Duodenal mucosa (tissue), 2 donors: ENCODE measurements around the gene PHRF1.

ENCODE experiments used
- H3K27ac ChIP-seq: one replicate; pipeline ENCODE4 v1.7.0; 2013; ENCODE audit warnings: low read depth, low read length
- H3K27me3 ChIP-seq, 2 donors: one replicate each; pipeline ENCODE4 v1.7.0; 2013; ENCODE audit warnings: low read length in 2 of 2, control low read depth in 1 of 2; ENCODE audit not compliant: insufficient read depth in 2 of 2, control insufficient read depth in 1 of 2
- H3K36me3 ChIP-seq, 2 donors: one replicate each; pipeline ENCODE4 v1.7.0; 2013; ENCODE audit warnings: low read length in 2 of 2, control low read depth in 1 of 2; ENCODE audit not compliant: insufficient read depth in 2 of 2, control insufficient read depth in 1 of 2
- H3K4me1 ChIP-seq, 2 donors: one replicate each; pipeline ENCODE4 v1.7.0; 2013; ENCODE audit warnings: low read length in 2 of 2, control low read depth in 1 of 2; ENCODE audit not compliant: insufficient read depth in 2 of 2, control insufficient read depth in 1 of 2
- H3K4me3 ChIP-seq, 2 donors: one replicate each; pipeline ENCODE4 v1.7.0; 2013; ENCODE audit warnings: low read length in 2 of 2, low read depth in 1 of 2
- H3K9ac ChIP-seq, 2 donors: one replicate each; pipeline ENCODE4 v1.7.0; 2013; ENCODE audit warnings: low read length in 2 of 2, low read depth in 1 of 2
- H3K9me3 ChIP-seq, 2 donors: one replicate each; pipeline ENCODE4 v1.7.0; 2013; ENCODE audit warnings: low read length in 2 of 2, control low read depth in 1 of 2; ENCODE audit not compliant: control insufficient read depth in 1 of 2

PHRF1 gene

GRCh38 chr11:597166-597725 lies 21.0 kb downstream of the PHRF1 start:
- no peaks in the 10 kb centered on the region for H3K9me3 ChIP-seq
- H3K4me3 ChIP-seq, result no peak overlapping the region
- H3K27ac ChIP-seq, result no peak overlapping the region
- no peaks in the 10 kb centered on the region for H3K4me1 ChIP-seq
- H3K36me3 ChIP-seq, result peaks cover 48 to 85% of the 10 kb centered on the region in 2 donors
- no peak overlapping the region for H3K9ac ChIP-seq
- no peaks in the 10 kb centered on the region for H3K27me3 ChIP-seq

DNA sequence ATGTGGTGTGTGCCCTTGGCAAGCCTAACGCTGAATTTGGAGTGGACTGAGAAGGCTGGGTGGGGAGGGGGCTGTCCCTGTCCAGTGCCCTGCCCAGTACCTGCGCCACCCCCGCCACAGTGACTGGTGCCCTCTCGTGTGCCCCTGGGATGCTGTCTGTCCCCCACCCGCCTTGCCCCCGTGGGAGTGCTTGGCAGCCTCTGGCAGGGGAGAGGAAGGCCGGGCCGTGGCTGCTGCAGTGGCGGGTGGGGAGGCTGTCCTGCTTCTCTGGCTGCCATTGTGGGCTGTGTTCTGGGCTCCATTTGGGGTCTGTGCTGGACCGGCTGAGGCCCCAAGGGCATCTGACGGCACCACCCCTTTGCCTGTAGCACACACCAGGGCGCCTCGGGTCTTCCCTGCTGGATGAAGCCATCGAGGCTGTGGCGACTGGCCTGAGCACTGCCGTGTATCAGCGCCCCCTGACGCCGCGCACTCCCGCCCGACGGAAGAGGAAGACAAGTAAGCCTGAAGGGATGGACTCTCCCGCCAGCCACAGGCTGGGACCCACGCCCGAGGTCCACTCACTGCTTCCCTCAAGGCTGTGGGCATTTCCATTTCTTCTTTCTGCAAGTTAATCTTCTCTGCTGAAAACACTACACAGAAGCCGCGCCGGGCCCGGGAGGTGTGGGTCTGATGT lies 21.9 kb downstream of the PHRF1 start:
- H3K4me1 ChIP-seq, result no peaks in the 10 kb centered on the region
- H3K36me3 ChIP-seq, result peaks cover 41 to 83% of the 10 kb centered on the region in 2 donors
- H3K4me3 ChIP-seq, result no peak overlapping the region
- H3K9ac ChIP-seq, result no peak overlapping the region
- no peak overlapping the region for H3K27ac ChIP-seq
- no peaks in the 10 kb centered on the region for H3K27me3 ChIP-seq
- no peaks in the 10 kb centered on the region for H3K9me3 ChIP-seq

- H3K9ac ChIP-seq, result no peak overlapping the region
- H3K36me3 ChIP-seq, result peaks cover 45 to 83% of the 10 kb centered on the region in 2 donors
- no peak overlapping the region for H3K27ac ChIP-seq
These were observed 25.4 kb downstream of the PHRF1 start for GRCh38 chr11:601573-602245.

DNA sequence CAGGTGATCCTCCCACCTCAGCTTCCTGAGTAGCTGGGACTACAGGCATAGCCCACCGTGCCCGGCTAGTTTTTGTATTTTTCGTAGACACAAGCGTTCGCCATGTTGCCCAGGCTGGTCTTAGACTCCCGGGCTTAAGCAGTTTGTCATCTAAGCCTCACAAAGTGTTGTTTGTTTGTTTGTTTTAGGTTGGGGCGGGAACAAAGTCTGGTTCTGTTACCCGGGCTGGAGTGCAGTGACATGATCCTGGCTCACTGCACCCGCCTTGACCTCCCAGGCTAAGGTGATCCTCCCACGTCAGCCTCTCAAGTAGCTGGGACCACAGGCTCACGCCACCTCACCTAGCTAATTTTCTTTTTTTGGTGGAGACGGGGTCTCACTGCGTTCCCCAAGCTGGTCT lies 26.9 kb downstream of the PHRF1 start:
- Histone ChIP-seq H3K36me3 (peaks cover 50 to 84% of the 10 kb centered on the region in 2 donors), H3K27ac (no peak overlapping the region), H3K9me3 (no peaks in the 10 kb centered on the region), H3K27me3 (no peaks in the 10 kb centered on the region), H3K4me3 (no peak overlapping the region), H3K4me1 (no peaks in the 10 kb centered on the region), H3K9ac (no peak overlapping the region)

More at GRCh38 chr11:601573-602245, 25.4 kb downstream of the PHRF1 start:
- H3K4me1 ChIP-seq, result no peaks in the 10 kb centered on the region
- H3K4me3 ChIP-seq, result no peak overlapping the region
- H3K9me3 ChIP-seq, result no peaks in the 10 kb centered on the region
- no peaks in the 10 kb centered on the region for H3K27me3 ChIP-seq

DNA sequence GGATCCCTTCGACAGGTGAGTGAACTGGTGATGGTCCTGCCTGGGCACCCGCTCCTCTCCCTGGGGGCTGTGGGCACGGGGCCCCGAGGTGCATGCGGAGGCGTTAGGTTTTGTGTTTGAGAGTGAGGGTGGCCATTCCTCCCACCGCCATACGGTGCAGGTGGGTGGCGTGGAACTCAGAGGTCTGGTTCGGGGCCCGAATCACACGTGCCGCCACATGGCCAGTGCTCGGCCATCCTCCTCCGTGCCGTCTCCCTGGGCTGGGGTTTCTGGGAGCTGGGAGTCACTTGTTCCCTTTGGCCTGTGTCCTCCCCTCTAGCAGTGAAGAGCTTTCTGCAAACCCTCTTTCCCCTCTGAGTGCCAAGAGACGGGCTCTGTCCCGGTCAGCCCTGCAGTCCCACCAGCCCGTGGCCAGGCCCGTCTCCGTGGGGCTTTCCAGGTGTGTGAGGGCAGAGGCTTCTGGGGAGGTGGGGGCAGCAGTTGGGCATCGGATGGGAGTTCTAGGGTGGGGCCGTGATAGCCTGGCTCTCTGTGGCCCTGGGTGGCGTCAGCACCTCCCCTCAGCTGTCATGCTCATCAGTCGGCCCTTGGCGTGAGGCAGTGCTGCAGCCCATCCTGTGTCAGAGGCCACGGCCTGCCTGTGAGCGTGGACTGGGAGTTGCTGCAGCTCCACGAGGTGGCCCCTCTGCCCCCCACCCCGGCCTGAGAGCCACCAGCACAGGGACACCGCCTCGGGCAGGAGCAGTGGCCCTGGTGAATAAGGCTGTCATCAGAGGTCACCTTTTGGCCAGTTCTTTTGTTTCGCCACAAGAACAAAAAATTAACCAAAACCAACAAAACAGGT lies 29.2 kb downstream of the PHRF1 start:
- Histone ChIP-seq H3K9me3 (no peaks in the 10 kb centered on the region), H3K36me3 (peaks cover 58 to 90% of the 10 kb centered on the region in 2 donors), H3K27ac (no peak overlapping the region)

DNA sequence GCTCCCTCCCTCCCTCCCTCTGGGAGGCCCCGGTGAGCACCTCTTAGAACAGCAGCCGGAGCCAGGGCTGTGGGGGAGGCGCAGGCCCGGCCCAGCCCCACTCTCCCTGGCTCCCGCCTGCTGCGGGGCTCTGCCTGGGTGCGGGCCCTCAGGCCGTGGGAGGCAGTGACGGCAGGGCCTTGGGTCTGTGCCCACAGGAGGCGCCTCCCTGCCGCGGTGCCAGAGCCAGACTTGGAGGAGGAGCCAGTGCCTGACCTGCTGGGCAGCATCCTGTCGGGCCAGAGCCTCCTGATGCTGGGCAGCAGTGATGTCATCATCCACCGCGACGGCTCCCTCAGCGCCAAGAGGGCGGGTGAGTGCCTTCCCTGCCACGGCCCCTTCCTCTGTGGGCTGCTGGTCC lies 30.0 kb downstream of the PHRF1 start:
- H3K27me3 ChIP-seq, result no peaks in the 10 kb centered on the region
- no peak overlapping the region for H3K4me3 ChIP-seq
- no peaks in the 10 kb centered on the region for H3K9me3 ChIP-seq
- no peak overlapping the region for H3K27ac ChIP-seq
- peaks cover 5 to 8% of the 10 kb centered on the region in 2 donors for H3K4me1 ChIP-seq
- no peak overlapping the region for H3K9ac ChIP-seq
- peaks cover 64 to 93% of the 10 kb centered on the region in 2 donors for H3K36me3 ChIP-seq

More for the DNA sequence above, 29.2 kb downstream of the PHRF1 start:
- Histone ChIP-seq H3K9ac (no peak overlapping the region), H3K27me3 (no peaks in the 10 kb centered on the region), H3K4me1 (peaks cover 0 to 1% of the 10 kb centered on the region in 2 donors), H3K4me3 (no peak overlapping the region)

GRCh38 chr11:607020-607780 lies 30.9 kb downstream of the PHRF1 start:
- H3K9me3 ChIP-seq, result no peaks in the 10 kb centered on the region
- H3K4me3 ChIP-seq, result no peak overlapping the region
- no peaks in the 10 kb centered on the region for H3K27me3 ChIP-seq
- H3K27ac ChIP-seq, result no peak overlapping the region
- H3K36me3 ChIP-seq, result peaks cover 64 to 93% of the 10 kb centered on the region in 2 donors
- no peak overlapping the region for H3K9ac ChIP-seq
- H3K4me1 ChIP-seq, result peaks cover 15% of the 10 kb centered on the region in 2 donors

DNA sequence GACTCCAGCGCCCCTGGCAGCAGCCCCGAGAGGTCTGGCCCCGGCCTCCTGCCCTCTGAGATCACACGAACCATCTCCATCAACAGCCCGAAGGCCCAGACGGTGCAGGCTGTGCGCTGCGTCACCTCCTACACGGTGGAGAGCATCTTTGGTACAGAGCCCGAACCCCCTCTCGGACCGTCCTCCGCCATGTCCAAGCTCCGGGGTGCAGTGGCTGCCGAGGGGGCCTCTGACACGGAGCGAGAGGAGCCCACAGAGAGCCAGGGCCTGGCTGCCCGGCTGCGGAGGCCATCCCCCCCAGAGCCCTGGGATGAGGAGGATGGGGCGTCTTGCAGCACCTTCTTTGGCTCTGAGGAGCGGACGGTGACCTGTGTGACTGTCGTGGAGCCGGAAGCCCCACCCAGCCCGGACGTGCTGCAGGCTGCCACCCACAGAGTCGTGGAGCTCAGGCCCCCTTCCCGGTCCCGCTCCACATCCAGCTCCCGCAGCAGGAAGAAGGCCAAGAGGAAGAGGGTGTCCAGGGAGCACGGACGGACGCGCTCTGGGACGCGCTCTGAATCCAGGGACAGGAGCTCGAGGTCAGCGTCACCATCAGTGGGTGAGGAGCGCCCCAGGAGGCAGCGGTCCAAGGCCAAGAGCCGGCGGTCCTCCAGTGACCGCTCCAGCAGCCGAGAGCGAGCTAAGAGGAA lies 31.8 kb downstream of the PHRF1 start:
- H3K27ac ChIP-seq, result no peak overlapping the region
- no peak overlapping the region for H3K9ac ChIP-seq
- H3K27me3 ChIP-seq, result no peaks in the 10 kb centered on the region
- no peaks in the 10 kb centered on the region for H3K9me3 ChIP-seq
- H3K36me3 ChIP-seq, result peaks cover 67 to 95% of the 10 kb centered on the region in 2 donors
- H3K4me1 ChIP-seq, result peaks cover 24 to 25% of the 10 kb centered on the region in 2 donors
- no peak overlapping the region for H3K4me3 ChIP-seq

DNA sequence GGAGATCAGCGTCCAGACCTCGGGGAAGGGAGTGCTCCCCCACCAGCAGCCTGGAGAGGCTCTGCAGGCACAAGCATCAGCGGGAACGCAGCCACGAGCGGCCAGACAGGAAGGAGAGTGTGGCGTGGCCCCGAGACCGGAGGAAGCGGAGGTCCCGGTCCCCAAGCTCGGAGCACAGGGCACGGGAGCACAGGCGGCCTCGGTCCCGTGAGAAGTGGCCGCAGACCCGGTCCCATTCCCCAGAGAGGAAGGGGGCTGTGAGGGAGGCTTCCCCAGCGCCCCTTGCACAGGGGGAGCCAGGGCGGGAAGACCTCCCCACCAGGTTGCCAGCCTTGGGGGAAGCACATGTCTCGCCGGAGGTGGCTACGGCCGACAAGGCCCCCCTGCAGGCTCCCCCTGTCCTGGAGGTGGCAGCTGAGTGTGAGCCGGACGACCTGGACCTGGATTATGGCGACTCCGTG lies 32.6 kb downstream of the PHRF1 start:
- Histone ChIP-seq H3K36me3 (peaks cover 65 to 94% of the 10 kb centered on the region in 2 donors), H3K27ac (no peak overlapping the region), H3K4me3 (no peak overlapping the region), H3K9me3 (no peaks in the 10 kb centered on the region), H3K4me1 (peaks cover 29% of the 10 kb centered on the region in 2 donors), H3K9ac (no peak overlapping the region), H3K27me3 (no peaks in the 10 kb centered on the region)
